GM12878 (cell line): ENCODE data around the gene ALOXE3. TPM values are rescaled to one million over a fixed set of nuclear protein-coding genes. Genes with fewer than 3 reads are reported as not detected.

Experiments
- ASH2L ChIP-seq: fragments of 300-600, 200-600 bp; sonication (generic); IDR thresholded peaks from 2 replicates; pipeline ENCODE4 v1.6.1; 2017; ENCODE audit warnings: low read depth, mild to moderate bottlenecking, borderline replicate concordance
- FOS ChIP-seq: IDR thresholded peaks from 3 replicates; pipeline ENCODE4 v1.6.1; 2011; ENCODE audit warnings: borderline replicate concordance; ENCODE audit not compliant: insufficient read length; ENCODE audit errors: extremely low read depth
- IKZF2 ChIP-seq, 2 experiments: fragments of 450-650 bp; IDR thresholded peaks; 2 replicates each; pipeline ENCODE4 v1.6.1; 2017; ENCODE audit warnings: mild to moderate bottlenecking in 2 of 2, moderate library complexity in 2 of 2
- MXI1 ChIP-seq: fragments of 150-350 bp; IDR thresholded peaks from 2 replicates; pipeline ENCODE4 v1.6.1; 2011; ENCODE audit warnings: low read depth, mild to moderate bottlenecking, inconsistent platforms, low read length, improper control_type of control experiment
- NFYA ChIP-seq: IDR thresholded peaks from 2 replicates; pipeline ENCODE4 v1.6.1; 2011; ENCODE audit warnings: low read depth, mild to moderate bottlenecking, low read length, improper control_type of control experiment, borderline replicate concordance
- PAX5 ChIP-seq: IDR thresholded peaks from 2 replicates; pipeline ENCODE4 v1.6.1; 2011; ENCODE audit warnings: low read depth, low read length, borderline replicate concordance
- POU2F2 ChIP-seq: IDR thresholded peaks from 3 replicates; pipeline ENCODE4 v1.6.1; 2011; ENCODE audit warnings: low read depth, mild to moderate bottlenecking, low read length, borderline replicate concordance
- RAD21 ChIP-seq: IDR thresholded peaks from 2 replicates; pipeline ENCODE4 v1.6.1; 2011; ENCODE audit warnings: mild to moderate bottlenecking, low read depth, low read length, moderate library complexity; ENCODE audit not compliant: insufficient read depth
- RB1 ChIP-seq: fragments of 450-650 bp; formaldehyde crosslinking; IDR thresholded peaks from 2 replicates; pipeline ENCODE4 v1.6.1; 2017; ENCODE audit warnings: mild to moderate bottlenecking, borderline replicate concordance
- RELA ChIP-seq: fragments of 450-650 bp; IDR thresholded peaks from 2 replicates; pipeline ENCODE4 v1.8.0; 2014; ENCODE audit warnings: borderline replicate concordance; ENCODE audit not compliant: partially characterized antibody
- SRF ChIP-seq, 2 experiments: IDR thresholded peaks; 2 replicates each; pipeline ENCODE4 v1.6.1; 2011; ENCODE audit warnings: low read depth in 2 of 2, low read length in 2 of 2, mild to moderate bottlenecking in 1 of 2, moderate library complexity in 1 of 2
- STAT3 ChIP-seq: IDR thresholded peaks from 2 replicates; pipeline ENCODE4 v1.6.1; 2011; ENCODE audit warnings: low read depth, low read length, improper control_type of control experiment
- ZNF384 ChIP-seq: IDR thresholded peaks from 2 replicates; pipeline ENCODE4 v1.6.1; 2012; ENCODE audit warnings: low read depth, mild to moderate bottlenecking, low read length, improper control_type of control experiment, borderline replicate concordance
- polyA plus RNA-seq, 11 experiments: library from polyadenylated mRNA; depleted of rRNA in 4 of 11; unstranded in 6 of 11; stranded (reverse) in 5 of 11; fragments of >200 nt; fragmentation: Nextera tagmentation in 4 of 11; fragmentation: Illumina TruSeq in 1 of 11; extraction: Ambion mirVana in 4 of 11; extraction: Trizol in 1 of 11; gene quantifications; 1 replicate in 1 of 11; 2 replicates in 10 of 11; pipeline versions ENCODE4 v1.2.1 to v1.2.3, GENCODE V29; 2011 to 2016; ENCODE audit warnings: inconsistent platforms in 2 of 11, missing spikeins in 2 of 11, low read depth in 1 of 11
- total RNA-seq, 4 experiments: library from RNA; depleted of rRNA in 3 of 4; stranded (reverse); fragments of >200 nt in 3 of 4; fragmentation: Illumina TruSeq in 1 of 4; extraction: Trizol in 1 of 4; gene quantifications; 2 replicates each; pipeline versions ENCODE4 v1.2.1 to v1.2.3, GENCODE V29; 2013 to 2021
- TF ChIP-seq, protein P1 (sequence below): fragments of 450-650 bp; conservative IDR thresholded peaks from 2 replicates; pipeline ENCODE4 v1.6.1; 2017; ENCODE audit warnings: mild to moderate bottlenecking, moderate library complexity
- TF ChIP-seq, protein P2 (sequence below): IDR thresholded peaks from 2 replicates; pipeline ENCODE4 v1.6.1; 2012; ENCODE audit warnings: low read depth, low read length, improper control_type of control experiment
- TF ChIP-seq, protein P3 (sequence below): fragments of 450-650 bp; formaldehyde crosslinking; IDR thresholded peaks from 2 replicates; pipeline ENCODE4 v1.4.0; 2020; ENCODE audit warnings: mild to moderate bottlenecking, moderate library complexity
- TF ChIP-seq, protein P4 (sequence below): fragments of 450-650 bp; IDR thresholded peaks from 2 replicates; pipeline ENCODE4 v1.6.1; 2016; ENCODE audit warnings: mild to moderate bottlenecking
- TF ChIP-seq, protein P5 (sequence below): IDR thresholded peaks from 2 replicates; pipeline ENCODE4 v1.6.1; 2012; ENCODE audit warnings: low read depth, low read length, improper control_type of control experiment

ALOXE3 gene
- total and polyA plus RNA-seq, 10 of the 15 experiments (the other 5 are each of a cell fraction or from before 2014, with no cell fraction given), result 0.04 TPM; not detected in 9

DNA sequence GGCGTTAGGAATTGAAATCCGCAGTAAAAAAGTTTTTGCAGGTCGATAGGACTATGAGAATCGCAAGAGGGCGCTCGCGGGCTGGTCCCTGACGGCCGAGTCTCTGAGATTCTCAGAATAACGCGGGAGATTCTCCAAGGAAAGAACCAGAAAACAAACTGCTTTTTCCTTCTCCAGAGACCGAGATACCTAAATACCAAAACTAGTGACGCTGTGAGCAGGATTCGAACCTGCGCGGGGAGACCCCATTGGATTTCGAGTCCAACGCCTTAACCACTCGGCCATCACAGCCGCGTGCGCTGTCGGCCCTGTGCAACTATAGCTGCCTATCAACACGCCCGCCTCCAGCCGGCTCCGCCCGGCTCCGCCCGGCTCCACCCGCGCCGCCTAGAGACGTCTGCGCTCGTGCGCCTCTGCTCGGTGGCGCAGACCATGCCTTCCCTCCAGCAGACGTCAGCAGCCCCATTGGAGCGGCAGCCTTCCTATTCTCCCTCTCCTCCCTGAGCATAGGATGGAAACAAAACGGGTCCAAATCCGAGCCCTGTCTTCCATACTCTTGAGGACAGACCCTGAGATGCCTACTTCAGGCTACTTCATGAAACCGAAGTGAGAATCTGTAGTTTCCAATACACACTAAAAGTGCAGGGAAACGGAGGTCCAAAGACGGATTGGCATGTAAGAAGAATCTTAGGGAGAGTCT is 20.5 kb upstream of the ALOXE3 start (continued):
- TF ChIP-seq RB1 (peak; percentile 96; the same call in 1 of the 2 replicates), PAX5 (peak; percentile 47; the same call in 1 of the 2 replicates), RAD21 (peak; percentile 57), STAT3 (no peak), NFYA (no peak), SRF (IDR thresholded peaks at IDR 0.05; ENCODE audit: low read depth in 2 of 2, low read length in 2 of 2) (peak in 1 of 2 experiments; percentile 20; a peak in 1 of 4 replicates), ZNF384 (no peak), RELA (peak; percentile 45), MXI1 (peak; percentile 96), FOS (no peak), ASH2L (no peak), POU2F2 (peak; percentile 76), IKZF2 (IDR thresholded peaks at IDR 0.05) (peak; percentile 84 to 85)
- TF ChIP-seq, protein P1, sequence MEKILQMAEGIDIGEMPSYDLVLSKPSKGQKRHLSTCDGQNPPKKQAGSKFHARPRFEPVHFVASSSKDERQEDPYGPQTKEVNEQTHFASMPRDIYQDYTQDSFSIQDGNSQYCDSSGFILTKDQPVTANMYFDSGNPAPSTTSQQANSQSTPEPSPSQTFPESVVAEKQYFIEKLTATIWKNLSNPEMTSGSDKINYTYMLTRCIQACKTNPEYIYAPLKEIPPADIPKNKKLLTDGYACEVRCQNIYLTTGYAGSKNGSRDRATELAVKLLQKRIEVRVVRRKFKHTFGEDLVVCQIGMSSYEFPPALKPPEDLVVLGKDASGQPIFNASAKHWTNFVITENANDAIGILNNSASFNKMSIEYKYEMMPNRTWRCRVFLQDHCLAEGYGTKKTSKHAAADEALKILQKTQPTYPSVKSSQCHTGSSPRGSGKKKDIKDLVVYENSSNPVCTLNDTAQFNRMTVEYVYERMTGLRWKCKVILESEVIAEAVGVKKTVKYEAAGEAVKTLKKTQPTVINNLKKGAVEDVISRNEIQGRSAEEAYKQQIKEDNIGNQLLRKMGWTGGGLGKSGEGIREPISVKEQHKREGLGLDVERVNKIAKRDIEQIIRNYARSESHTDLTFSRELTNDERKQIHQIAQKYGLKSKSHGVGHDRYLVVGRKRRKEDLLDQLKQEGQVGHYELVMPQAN, result no peak; the same call in 1 of the 2 replicates
- TF ChIP-seq, protein P2, sequence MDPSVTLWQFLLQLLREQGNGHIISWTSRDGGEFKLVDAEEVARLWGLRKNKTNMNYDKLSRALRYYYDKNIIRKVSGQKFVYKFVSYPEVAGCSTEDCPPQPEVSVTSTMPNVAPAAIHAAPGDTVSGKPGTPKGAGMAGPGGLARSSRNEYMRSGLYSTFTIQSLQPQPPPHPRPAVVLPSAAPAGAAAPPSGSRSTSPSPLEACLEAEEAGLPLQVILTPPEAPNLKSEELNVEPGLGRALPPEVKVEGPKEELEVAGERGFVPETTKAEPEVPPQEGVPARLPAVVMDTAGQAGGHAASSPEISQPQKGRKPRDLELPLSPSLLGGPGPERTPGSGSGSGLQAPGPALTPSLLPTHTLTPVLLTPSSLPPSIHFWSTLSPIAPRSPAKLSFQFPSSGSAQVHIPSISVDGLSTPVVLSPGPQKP, result no peak
- TF ChIP-seq, protein P3, sequence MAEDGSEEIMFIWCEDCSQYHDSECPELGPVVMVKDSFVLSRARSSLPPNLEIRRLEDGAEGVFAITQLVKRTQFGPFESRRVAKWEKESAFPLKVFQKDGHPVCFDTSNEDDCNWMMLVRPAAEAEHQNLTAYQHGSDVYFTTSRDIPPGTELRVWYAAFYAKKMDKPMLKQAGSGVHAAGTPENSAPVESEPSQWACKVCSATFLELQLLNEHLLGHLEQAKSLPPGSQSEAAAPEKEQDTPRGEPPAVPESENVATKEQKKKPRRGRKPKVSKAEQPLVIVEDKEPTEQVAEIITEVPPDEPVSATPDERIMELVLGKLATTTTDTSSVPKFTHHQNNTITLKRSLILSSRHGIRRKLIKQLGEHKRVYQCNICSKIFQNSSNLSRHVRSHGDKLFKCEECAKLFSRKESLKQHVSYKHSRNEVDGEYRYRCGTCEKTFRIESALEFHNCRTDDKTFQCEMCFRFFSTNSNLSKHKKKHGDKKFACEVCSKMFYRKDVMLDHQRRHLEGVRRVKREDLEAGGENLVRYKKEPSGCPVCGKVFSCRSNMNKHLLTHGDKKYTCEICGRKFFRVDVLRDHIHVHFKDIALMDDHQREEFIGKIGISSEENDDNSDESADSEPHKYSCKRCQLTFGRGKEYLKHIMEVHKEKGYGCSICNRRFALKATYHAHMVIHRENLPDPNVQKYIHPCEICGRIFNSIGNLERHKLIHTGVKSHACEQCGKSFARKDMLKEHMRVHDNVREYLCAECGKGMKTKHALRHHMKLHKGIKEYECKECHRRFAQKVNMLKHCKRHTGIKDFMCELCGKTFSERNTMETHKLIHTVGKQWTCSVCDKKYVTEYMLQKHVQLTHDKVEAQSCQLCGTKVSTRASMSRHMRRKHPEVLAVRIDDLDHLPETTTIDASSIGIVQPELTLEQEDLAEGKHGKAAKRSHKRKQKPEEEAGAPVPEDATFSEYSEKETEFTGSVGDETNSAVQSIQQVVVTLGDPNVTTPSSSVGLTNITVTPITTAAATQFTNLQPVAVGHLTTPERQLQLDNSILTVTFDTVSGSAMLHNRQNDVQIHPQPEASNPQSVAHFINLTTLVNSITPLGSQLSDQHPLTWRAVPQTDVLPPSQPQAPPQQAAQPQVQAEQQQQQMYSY (CRISPR knock-in tag), result no peak
- TF ChIP-seq, protein P4, sequence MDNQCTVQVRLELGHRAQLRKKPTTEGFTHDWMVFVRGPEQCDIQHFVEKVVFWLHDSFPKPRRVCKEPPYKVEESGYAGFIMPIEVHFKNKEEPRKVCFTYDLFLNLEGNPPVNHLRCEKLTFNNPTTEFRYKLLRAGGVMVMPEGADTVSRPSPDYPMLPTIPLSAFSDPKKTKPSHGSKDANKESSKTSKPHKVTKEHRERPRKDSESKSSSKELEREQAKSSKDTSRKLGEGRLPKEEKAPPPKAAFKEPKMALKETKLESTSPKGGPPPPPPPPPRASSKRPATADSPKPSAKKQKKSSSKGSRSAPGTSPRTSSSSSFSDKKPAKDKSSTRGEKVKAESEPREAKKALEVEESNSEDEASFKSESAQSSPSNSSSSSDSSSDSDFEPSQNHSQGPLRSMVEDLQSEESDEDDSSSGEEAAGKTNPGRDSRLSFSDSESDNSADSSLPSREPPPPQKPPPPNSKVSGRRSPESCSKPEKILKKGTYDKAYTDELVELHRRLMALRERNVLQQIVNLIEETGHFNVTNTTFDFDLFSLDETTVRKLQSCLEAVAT, result no peak
- TF ChIP-seq, protein P5, sequence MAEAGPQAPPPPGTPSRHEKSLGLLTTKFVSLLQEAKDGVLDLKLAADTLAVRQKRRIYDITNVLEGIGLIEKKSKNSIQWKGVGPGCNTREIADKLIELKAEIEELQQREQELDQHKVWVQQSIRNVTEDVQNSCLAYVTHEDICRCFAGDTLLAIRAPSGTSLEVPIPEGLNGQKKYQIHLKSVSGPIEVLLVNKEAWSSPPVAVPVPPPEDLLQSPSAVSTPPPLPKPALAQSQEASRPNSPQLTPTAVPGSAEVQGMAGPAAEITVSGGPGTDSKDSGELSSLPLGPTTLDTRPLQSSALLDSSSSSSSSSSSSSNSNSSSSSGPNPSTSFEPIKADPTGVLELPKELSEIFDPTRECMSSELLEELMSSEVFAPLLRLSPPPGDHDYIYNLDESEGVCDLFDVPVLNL, result peak; percentile 72; the same call in 1 of the 2 replicates
